GM18520 (cell line): ENCODE measurements around the gene ARAP3.

Experiments used
- ATAC-seq: cut with Tn5 transposase; IDR thresholded peaks from one replicate; pipeline ENCODE4 v1.9.1; 2021; ENCODE audit not compliant: unreplicated experiment

The ARAP3 gene

DNA sequence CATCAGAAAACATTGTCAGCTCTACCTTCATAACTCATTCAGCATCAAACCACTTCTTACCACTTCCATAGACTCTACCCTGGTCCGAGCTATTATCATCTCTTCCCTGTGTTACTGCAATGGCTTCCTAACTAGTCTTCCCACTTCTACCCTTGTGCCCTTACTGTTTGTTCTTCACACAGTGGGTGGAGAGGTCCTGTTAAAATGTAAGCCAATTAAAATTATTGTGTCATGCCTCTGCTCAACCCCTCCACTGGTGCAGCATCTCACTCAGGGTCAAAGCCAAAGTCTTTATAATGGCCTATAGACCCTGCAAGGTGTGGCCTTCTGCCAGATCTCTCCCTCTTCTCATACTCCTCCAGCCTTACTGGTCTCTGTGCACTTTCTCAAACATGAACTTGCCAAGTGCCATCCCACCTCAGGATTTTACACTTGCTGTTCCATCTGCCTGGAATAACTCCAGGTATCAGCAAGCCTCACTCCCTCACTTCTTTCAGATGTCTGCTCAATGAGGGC is 22.8 kb upstream of the ARAP3 start:
- ATAC-seq = no peak

- no peak for ATAC-seq
Observed at GRCh38 chr5:141703133-141703561, 21.1 kb upstream of the ARAP3 start.

GRCh38 chr5:141701360-141702119 is 19.5 kb upstream of the ARAP3 start:
- ATAC-seq = no peak

GRCh38 chr5:141697586-141697985 is 15.6 kb upstream of the ARAP3 start:
- no peak for ATAC-seq

GRCh38 chr5:141696431-141696830 is 14.4 kb upstream of the ARAP3 start:
- no peak for ATAC-seq

- ATAC-seq = no peak
Observed at GRCh38 chr5:141695627-141696215, 13.7 kb upstream of the ARAP3 start.

- ATAC-seq = no peak
Observed at GRCh38 chr5:141694479-141694878, 12.4 kb upstream of the ARAP3 start.

- no peak for ATAC-seq
Observed at GRCh38 chr5:141692919-141693725, 11.1 kb upstream of the ARAP3 start.

GRCh38 chr5:141692533-141692888 is 10.5 kb upstream of the ARAP3 start:
- ATAC-seq = no peak

GRCh38 chr5:141691867-141692532 is 10.0 kb upstream of the ARAP3 start:
- peak; percentile 86 for ATAC-seq

DNA sequence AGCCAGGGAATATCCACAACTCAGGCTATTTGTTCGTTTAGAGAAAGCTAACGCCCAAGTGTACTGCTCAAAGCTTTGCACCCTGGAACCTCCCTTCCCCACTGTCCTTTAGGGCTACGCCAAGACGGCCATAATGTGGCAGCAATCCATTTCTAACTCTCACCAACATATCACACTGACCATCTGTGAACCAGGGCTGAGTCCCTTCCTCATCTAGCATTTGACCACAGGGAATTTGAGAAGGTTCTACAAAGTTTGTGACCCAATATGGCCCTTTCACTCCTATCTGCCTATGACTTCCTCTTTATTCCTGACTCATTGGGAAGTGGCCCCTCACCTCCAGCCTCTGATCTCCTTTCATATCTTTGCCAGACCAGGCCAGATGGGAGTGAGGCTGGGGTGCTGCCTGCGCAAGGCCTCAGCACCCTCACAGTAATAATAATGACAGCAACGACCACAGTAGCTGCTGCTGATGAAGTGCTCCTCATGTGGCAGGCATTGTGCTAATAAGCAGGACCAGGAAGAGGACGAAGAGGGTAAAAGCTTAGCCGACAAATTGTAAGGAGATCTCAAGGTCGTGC is 9.3 kb upstream of the ARAP3 start:
- ATAC-seq = no peak

DNA sequence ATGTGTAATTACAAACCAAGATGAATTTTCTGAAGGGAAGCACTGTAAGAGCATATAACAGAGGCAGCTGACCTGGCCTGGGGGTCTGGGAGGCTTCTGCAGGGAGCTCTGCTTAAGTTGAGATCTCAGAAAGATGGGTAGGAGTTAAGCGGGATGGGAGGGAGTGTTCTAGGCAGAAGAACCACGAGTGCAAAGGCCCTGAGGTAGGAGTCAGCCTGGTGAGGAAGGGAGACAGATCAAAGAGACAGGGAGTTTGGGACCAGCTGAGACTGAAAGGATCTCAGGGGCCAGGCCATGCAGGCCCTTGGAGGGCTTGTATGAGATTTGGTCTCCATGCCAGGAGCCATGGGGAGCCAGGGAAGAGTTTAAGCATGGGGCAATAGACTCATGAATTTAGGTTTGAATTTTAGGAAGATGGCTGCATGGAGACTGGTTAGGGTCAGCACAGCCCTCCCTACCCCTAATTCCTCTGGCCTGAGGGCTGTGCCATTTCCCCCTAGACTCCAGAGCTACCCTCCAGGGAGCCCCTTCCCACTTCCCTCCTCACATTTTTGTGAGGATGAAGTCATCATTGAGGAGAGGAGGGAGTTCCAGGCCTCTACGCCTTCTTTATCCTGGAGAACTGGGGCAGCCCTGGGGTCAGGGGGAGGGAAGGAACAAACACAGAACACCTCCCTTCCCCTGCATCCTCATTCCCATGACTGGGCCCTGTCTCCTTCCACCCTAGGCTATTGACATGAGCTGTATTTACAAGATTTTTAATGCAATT is 4.8 kb upstream of the ARAP3 start:
- no peak for ATAC-seq

DNA sequence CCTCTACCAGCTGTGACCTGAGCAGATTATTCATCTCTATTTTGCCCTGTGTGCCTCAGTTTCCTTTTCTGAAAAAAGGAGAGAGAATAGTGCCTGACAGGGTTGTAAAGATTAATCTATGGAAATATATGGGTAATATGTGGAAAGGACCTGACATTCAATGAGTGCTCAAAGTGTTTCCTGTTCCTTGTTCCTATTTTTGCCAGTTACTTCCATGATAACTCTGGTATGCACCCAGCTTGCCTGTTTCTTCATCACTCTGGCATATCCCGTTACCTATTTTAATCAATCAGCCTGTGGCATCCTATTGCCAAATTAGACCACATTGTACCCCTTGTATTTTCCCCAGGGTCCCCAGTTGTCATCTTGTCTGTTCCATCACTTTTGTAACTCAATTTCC is 3.6 kb upstream of the ARAP3 start:
- no peak for ATAC-seq

DNA sequence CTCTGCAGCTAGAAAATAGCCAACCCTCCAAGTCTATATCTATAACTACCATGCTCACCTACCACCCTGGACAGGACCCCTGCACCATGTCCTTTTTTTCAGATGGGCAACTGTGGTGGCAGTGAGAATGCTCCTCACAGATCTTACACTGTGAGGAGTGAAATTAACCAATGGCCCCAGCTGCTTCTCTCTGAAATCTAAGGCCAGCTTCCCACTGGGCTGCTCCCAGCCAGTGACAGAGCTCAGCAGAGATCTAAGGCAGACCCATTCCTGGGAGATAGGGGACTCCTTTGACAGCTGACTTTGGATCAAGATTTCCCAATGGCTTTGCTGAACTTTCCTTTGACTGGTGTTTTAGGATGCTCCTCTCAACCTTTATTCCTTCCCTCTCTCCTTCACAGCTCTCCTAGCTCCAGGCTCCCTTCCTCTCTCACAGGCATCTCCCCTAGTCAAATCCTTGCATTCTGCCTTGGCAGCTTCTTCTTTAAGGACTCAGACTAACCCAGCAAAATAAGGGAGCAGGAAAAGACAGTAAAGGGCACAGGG is 1.6 kb upstream of the ARAP3 start:
- ATAC-seq = no peak

GRCh38 chr5:141681295-141681694 is 735 bp downstream of the ARAP3 start:
- ATAC-seq = no peak

DNA sequence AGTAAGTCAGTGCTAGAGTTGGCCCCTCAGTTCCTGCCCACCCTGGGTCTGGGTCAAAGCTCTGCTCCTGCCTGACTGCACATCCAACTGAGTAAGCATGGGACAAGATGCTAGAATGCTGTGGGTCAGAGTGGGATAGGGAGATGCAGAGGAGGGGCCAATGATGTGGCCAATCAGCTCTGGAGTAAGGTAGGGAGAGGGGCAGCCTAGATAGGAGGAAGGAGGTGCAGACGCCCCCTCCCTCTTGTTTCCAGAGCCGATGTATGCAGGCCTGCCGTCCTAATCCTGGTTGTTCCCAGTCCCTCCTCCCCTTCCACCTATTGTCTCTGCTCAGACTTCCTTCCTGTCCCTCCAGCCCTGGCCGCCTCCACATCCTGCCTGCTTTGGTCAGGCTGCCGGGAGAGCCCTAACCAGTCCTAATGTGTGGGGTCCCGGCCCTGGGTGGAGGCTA is 1.3 kb downstream of the ARAP3 start:
- no peak for ATAC-seq

DNA sequence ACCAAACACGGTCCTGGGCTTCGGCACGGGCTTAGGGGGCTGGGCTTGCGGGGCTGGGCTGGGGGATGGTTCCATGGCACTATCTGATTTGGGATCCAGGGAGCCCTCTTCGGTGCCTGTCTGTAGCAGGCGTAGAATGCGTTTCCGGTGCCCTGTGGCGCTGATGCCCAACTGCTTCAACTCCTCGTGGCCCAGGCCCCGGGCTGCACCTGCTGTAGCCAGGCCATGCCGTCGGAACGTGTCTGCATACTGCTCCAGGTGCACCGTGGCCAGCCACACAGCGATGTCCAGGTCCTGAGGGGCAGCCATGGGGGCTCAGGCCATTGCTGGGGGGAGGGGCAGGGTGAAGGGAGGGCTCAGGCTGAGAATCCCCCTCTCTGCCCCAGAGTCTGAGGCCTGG is 1.9 kb downstream of the ARAP3 start:
- ATAC-seq = no peak

- ATAC-seq = no peak
Observed at GRCh38 chr5:141677415-141677814, 4.6 kb downstream of the ARAP3 start.

DNA sequence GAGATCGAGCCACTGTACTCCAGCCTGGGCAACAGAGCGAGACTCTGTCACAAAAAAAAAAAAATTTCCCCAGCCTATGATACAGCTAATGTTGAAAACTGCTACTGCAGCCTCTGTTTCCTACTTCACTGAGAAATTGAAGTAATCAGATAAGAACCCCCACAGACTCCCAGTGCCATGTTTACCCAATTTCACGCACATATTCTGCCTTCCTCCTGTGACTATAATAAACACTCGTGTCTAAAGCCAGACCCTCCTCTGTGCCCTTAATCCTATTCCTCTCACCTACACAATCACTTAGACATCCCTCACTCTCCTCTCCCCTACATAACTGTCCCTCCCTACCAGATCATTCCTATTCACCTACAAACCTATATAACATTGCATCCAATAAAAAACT is 6.4 kb downstream of the ARAP3 start:
- no peak for ATAC-seq

DNA sequence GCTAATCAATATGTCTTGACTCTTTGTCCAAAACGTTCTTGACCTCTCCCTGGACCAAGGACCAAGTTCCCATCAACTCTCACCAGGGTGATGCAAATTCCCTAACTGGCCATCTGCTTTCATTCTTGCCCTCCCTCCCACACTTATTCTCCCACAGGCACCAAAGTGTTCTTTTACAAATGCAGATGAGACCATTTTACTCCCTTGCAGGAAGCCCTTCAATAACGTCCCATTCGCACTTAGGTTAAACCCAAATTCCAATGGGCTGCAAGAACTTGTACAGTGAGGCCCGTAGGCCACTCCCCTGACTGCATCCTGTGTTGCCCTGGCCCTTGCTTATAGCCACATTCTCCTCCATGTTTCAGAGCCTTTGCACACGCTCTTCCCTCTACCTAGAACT is 7.3 kb downstream of the ARAP3 start:
- no peak for ATAC-seq
